ENCODE data around the gene NQO2. TPM values are rescaled to one million over a fixed set of nuclear protein-coding genes. Genes with fewer than 3 reads are reported as not detected.

NQO2 gene
- total RNA-seq, 2 donors from 2014 or later, result 50.8 to 199 TPM

DNA sequence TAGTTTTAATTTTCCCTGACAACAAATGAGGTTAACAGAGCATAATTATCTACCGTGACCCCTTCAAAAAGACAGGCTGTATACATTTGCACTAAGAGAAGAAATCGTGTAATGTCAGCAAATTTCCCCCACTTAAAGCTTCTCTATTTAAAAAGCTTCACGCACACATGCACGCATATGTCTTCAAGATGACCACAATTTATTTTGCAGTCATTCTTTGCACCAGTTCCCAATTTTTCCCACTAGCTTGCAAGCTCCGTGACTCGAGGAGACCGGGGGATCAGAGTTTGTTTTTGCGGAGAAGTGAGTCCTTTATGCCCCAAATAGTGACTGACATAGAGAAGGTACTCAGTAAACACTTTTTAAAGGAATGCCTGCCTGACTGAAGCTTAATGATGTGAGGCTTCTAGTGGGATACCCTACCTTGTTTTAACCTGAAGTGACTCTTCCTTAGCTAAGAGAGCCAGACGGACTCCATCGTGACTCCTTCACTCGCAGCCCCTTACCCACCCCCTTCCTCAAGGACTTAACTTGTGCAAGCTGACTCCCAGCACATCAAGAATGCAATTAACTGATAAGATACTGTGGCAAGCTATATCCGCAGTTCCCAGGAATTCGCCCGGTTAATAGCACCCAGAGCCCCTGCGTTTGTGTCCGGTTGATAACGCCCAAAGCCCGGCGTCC lies 9.3 kb upstream of the NQO2 start:
- Histone ChIP-seq H3K4me1 (ENCODE audit: control insufficient read depth, insufficient read depth, low read length) (peaks cover 15% of the 10 kb centered on the region), H3K36me3 (ENCODE audit: control insufficient read depth, insufficient read depth, low read length) (no peaks in the 10 kb centered on the region), H3K27me3 (ENCODE audit: control insufficient read depth, insufficient read depth, low read length, poor library complexity, severe bottlenecking) (no peaks in the 10 kb centered on the region), H3K4me3 (ENCODE audit: low read length) (peak overlapping the region; percentile 85), H3K27ac (ENCODE audit: low read depth, low read length) (peak overlapping the region; percentile 97), H3K9me3 (ENCODE audit: control insufficient read depth, low read length) (peaks cover 5% of the 10 kb centered on the region), H3K9ac (ENCODE audit: extremely low read depth, low read length, poor library complexity, severe bottlenecking) (peak overlapping the region; percentile 98)
- Mint-ChIP-seq H3K9me3 (peaks cover 2% of the 10 kb centered on the region), H3K27ac (peak overlapping the region; percentile 98), H3K27me3 (ENCODE audit: insufficient read depth) (no peaks in the 10 kb centered on the region), H3K4me1 (peaks cover 40% of the 10 kb centered on the region), H3K36me3 (ENCODE audit: low read depth) (peaks cover 2% of the 10 kb centered on the region), H3K4me3 (peak overlapping the region; percentile 73)
- TF ChIP-seq, protein P1, sequence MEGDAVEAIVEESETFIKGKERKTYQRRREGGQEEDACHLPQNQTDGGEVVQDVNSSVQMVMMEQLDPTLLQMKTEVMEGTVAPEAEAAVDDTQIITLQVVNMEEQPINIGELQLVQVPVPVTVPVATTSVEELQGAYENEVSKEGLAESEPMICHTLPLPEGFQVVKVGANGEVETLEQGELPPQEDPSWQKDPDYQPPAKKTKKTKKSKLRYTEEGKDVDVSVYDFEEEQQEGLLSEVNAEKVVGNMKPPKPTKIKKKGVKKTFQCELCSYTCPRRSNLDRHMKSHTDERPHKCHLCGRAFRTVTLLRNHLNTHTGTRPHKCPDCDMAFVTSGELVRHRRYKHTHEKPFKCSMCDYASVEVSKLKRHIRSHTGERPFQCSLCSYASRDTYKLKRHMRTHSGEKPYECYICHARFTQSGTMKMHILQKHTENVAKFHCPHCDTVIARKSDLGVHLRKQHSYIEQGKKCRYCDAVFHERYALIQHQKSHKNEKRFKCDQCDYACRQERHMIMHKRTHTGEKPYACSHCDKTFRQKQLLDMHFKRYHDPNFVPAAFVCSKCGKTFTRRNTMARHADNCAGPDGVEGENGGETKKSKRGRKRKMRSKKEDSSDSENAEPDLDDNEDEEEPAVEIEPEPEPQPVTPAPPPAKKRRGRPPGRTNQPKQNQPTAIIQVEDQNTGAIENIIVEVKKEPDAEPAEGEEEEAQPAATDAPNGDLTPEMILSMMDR (conservative IDR thresholded peaks at IDR 0.05), result no peak
- 68 to 81% methylated on average over 19 of the region's 19 CpGs for WGBS, 2 experiments (ENCODE audit: insufficient coverage in 1 of 2, insufficient read length in 1 of 2)
- DNase-seq, result peak; percentile 71

DNA sequence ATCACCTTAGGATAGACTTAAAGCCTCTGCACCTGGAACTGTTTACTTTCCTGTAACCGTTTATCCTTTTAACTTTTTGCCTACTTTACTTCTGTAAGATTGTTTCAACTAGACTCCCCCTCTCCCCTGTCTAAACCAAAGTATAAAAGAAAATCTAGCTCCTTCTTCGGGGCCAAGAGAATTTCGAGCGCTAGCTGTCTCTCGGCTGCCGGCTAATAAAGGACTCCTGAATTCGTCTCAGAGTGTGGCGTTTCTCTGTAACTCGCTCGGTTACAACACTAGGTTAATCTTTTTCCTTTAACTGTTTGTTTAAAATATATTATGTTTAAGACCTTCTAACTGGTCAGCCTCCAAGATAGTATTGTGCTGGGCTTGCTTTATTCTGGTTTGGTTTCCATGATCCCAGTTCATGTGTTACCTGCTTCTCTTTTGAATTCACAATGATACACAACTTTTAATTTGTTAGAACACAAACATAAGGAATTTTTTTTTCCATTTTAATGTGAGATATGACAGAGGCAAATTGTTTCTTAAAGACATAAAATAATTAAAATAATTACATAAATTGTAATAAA lies 8.7 kb upstream of the NQO2 start:
- Mint-ChIP-seq H3K4me3 (peak overlapping the region; percentile 73), H3K27me3 (ENCODE audit: insufficient read depth) (no peaks in the 10 kb centered on the region), H3K9me3 (peaks cover 2% of the 10 kb centered on the region), H3K4me1 (peaks cover 34% of the 10 kb centered on the region), H3K36me3 (ENCODE audit: low read depth) (peaks cover 5% of the 10 kb centered on the region), H3K27ac (peak overlapping the region; percentile 98)
- Histone ChIP-seq H3K9ac (ENCODE audit: extremely low read depth, low read length, poor library complexity, severe bottlenecking) (peak overlapping the region; percentile 98), H3K36me3 (ENCODE audit: control insufficient read depth, insufficient read depth, low read length) (no peaks in the 10 kb centered on the region), H3K4me1 (ENCODE audit: control insufficient read depth, insufficient read depth, low read length) (peaks cover 15% of the 10 kb centered on the region), H3K4me3 (ENCODE audit: low read length) (peak overlapping the region; percentile 50), H3K9me3 (ENCODE audit: control insufficient read depth, low read length) (peaks cover 5% of the 10 kb centered on the region), H3K27ac (ENCODE audit: low read depth, low read length) (peak overlapping the region; percentile 56), H3K27me3 (ENCODE audit: control insufficient read depth, insufficient read depth, low read length, poor library complexity, severe bottlenecking) (no peaks in the 10 kb centered on the region)
- WGBS, 2 experiments (ENCODE audit: insufficient coverage in 1 of 2, insufficient read length in 1 of 2), result 69 to 90% methylated on average over 4 to 10 of the region's 10 CpGs
- DNase-seq, result no peak
- TF ChIP-seq, protein P1 (conservative IDR thresholded peaks at IDR 0.05), result no peak

DNA sequence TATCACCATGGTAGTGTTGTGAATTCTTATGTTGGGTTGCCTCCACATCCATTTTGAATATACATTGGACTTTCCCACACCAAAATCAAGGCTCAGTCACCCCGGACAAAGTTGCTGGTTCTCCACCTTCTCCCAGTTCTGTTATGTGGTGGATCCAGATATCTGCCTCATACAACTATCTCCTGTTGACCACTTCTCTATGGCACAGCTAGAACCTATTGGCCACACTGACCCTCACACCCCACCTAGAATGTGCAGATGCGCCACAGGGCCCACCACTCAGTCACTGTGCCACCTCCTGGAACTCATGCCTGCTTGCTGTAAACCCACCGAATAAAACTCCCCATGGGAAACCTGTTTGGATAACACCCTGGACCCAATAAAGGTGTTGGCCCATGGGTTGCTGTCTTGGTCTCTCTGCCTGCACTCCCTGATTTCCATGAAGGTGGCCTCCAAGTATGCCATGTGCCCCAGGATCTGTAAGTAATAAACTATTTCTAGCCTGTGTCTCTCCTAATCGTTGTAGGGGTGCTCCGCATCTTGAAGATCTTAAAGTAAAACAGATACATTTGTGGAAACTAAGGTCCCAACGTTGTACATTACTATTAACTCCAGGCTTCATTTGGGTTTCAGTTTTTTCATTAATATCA lies 7.2 kb upstream of the NQO2 start:
- TF ChIP-seq, protein P1 (conservative IDR thresholded peaks at IDR 0.05), result no peak
- peaks cover 22% of the 10 kb centered on the region for H3K4me1 Mint-ChIP-seq
- no peaks in the 10 kb centered on the region for H3K36me3 ChIP-seq (ENCODE audit: control insufficient read depth, insufficient read depth, low read length)
- no peaks in the 10 kb centered on the region for H3K27me3 ChIP-seq (ENCODE audit: control insufficient read depth, insufficient read depth, low read length, poor library complexity, severe bottlenecking)
- peaks cover 10% of the 10 kb centered on the region for H3K4me1 ChIP-seq (ENCODE audit: control insufficient read depth, insufficient read depth, low read length)
- H3K4me3 Mint-ChIP-seq, result no peak overlapping the region
- H3K9me3 Mint-ChIP-seq, result peaks cover 2% of the 10 kb centered on the region
- 98% methylated on average over 6 of the region's 6 CpGs for WGBS, 2 experiments (ENCODE audit: insufficient coverage in 1 of 2, insufficient read length in 1 of 2)
- peak; percentile 26 for DNase-seq
- peaks cover 5% of the 10 kb centered on the region for H3K36me3 Mint-ChIP-seq (ENCODE audit: low read depth)
- H3K27ac ChIP-seq (ENCODE audit: low read depth, low read length), result no peak overlapping the region
- peak overlapping the region; percentile 70 for H3K27ac Mint-ChIP-seq
- no peak overlapping the region for H3K4me3 ChIP-seq (ENCODE audit: low read length)
- no peaks in the 10 kb centered on the region for H3K27me3 Mint-ChIP-seq (ENCODE audit: insufficient read depth)
- peaks cover 5% of the 10 kb centered on the region for H3K9me3 ChIP-seq (ENCODE audit: control insufficient read depth, low read length)
- no peak overlapping the region for H3K9ac ChIP-seq (ENCODE audit: extremely low read depth, low read length, poor library complexity, severe bottlenecking)

Data from endodermal cell (in vitro differentiated cells).